BLaER1 (cell line): ENCODE data around the gene KRT73.

Experiments
- H3K27ac ChIP-seq: shearing (Covaris generic); formaldehyde crosslinking; 2 replicates; pipeline ENCODE4 v1.8.1; 2022
- H3K27me3 ChIP-seq: shearing (Covaris generic); formaldehyde crosslinking; 2 replicates; pipeline ENCODE4 v1.8.1; 2022
- H3K36me3 ChIP-seq: shearing (Covaris generic); formaldehyde crosslinking; 2 replicates; pipeline ENCODE4 v1.8.1; 2022
- H3K4me1 ChIP-seq: shearing (Covaris generic); formaldehyde crosslinking; 2 replicates; pipeline ENCODE4 v1.8.1; 2022
- H3K4me2 ChIP-seq: shearing (Covaris generic); formaldehyde crosslinking; 2 replicates; pipeline ENCODE4 v1.8.1; 2022
- H3K4me3 ChIP-seq: shearing (Covaris generic); formaldehyde crosslinking; 2 replicates; pipeline ENCODE4 v1.8.1; 2022
- H3K9ac ChIP-seq: shearing (Covaris generic); formaldehyde crosslinking; 2 replicates; pipeline ENCODE4 v1.8.1; 2022
- H3K9me3 ChIP-seq: shearing (Covaris generic); formaldehyde crosslinking; 2 replicates; pipeline ENCODE4 v1.8.1; 2022
- H4K20me1 ChIP-seq: shearing (Covaris generic); formaldehyde crosslinking; 2 replicates; pipeline ENCODE4 v1.8.1; 2022
- Cebpa-rat ChIP-seq: shearing (Covaris generic); IDR thresholded peaks from 2 replicates; pipeline ENCODE4 v1.8.1; 2022

The KRT73 gene

GRCh38 chr12:52561880-52562449 lies 56.4 kb downstream of the KRT73 start:
- Histone ChIP-seq H4K20me1 (no peaks in the 10 kb centered on the region), H3K4me2 (no peak overlapping the region), H3K4me3 (no peak overlapping the region), H3K36me3 (no peaks in the 10 kb centered on the region), H3K27ac (no peak overlapping the region), H3K9ac (no peak overlapping the region), H3K27me3 (no peaks in the 10 kb centered on the region), H3K4me1 (peaks cover 2% of the 10 kb centered on the region; the same call in 1 of the 2 replicates), H3K9me3 (no peaks in the 10 kb centered on the region)
- TF ChIP-seq Cebpa-rat: no peak

GRCh38 chr12:52559979-52560378 lies 58.4 kb downstream of the KRT73 start:
- Histone ChIP-seq H3K9me3 (no peaks in the 10 kb centered on the region), H3K9ac (no peak overlapping the region), H3K4me1 (no peaks in the 10 kb centered on the region), H3K36me3 (no peaks in the 10 kb centered on the region), H3K27ac (no peak overlapping the region), H3K4me3 (no peak overlapping the region), H3K27me3 (no peaks in the 10 kb centered on the region), H3K4me2 (no peak overlapping the region), H4K20me1 (no peaks in the 10 kb centered on the region)
- no peak for TF ChIP-seq Cebpa-rat

GRCh38 chr12:52558781-52559445 lies 59.4 kb downstream of the KRT73 start:
- no peaks in the 10 kb centered on the region for H3K9me3 ChIP-seq
- H3K36me3 ChIP-seq: no peaks in the 10 kb centered on the region
- no peaks in the 10 kb centered on the region for H4K20me1 ChIP-seq
- no peaks in the 10 kb centered on the region for H3K4me1 ChIP-seq
- no peak overlapping the region for H3K4me3 ChIP-seq
- no peak for TF ChIP-seq Cebpa-rat
- no peak overlapping the region for H3K27ac ChIP-seq
- H3K9ac ChIP-seq: no peak overlapping the region
- no peaks in the 10 kb centered on the region for H3K27me3 ChIP-seq
- H3K4me2 ChIP-seq: no peak overlapping the region
